Stimulated activated CD4-positive, alpha-beta T cell treated with anti-CD3 and anti-CD28 coated beads, TNF-alpha, amount 100 ng/mL, for 1 hour (primary cell): ENCODE measurements around the gene NOP16.
"Not testable (repeated sequence)": the region's sequence is repeated elsewhere in the genome, so short reads cannot be mapped to it uniquely, and the experiment has no call there.

ENCODE experiments used
- DNase-seq, 3 donors: peaks; one replicate each; pipeline ENCODE4 v3.0.0-alpha.2; 2020; ENCODE audit warnings: low read depth in 3 of 3, low spot score in 1 of 3

Gene NOP16

DNA sequence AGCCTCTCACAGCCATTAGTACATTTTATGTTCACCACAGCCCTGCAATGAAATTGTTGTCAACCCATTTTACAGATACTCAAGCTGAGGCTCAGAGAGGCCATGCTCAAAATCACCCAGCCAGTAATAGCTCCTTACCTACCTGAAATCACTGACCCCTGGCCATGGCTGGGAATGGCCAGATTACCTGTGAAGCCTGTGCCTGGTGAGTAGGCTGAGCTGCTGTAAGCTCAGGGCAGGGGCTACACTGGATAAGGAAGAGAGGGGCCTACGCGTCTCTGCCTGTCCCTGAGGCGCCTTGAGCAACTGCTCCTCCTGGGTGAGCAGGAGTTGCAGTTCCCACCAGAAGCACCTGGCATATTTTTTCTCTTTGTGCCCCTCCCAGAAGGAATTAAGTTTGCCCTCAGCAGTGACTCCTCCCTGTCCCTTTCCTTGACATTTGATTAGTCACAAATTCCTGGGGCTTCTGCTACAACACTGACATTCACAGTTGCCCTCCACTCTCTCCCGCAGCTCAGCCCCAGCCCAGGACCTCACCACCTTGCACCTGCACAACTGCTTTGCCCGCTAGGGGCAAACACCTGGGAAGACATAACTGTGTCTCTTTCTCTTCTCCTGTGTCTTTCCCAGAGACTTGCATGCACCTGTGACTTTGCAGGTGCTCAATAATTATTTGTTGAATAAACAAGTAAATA, 22.2 kb upstream of the NOP16 start:
- no peak for DNase-seq

- DNase-seq: no peak
Observed at GRCh38 chr5:176409765-176410164, 21.4 kb upstream of the NOP16 start.

- no peak for DNase-seq
Observed at GRCh38 chr5:176408590-176408989, 20.2 kb upstream of the NOP16 start.

DNA sequence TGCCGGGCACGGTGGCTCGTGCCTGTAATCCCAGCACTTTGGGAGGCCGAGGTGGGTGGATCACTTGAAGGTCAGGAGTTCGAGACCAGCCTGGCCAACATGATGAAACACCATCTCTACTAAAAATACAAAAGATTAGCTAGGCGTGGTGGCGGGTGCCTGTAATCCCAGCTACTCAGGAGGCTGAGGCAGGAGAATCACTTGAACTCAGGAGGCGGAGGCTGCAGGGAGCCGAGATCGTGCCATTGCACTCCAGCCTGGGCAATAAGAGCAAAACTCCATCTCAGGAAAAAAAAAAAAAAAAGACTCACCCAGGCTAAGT, 19.8 kb upstream of the NOP16 start:
- DNase-seq: not testable (repeated sequence)

DNA sequence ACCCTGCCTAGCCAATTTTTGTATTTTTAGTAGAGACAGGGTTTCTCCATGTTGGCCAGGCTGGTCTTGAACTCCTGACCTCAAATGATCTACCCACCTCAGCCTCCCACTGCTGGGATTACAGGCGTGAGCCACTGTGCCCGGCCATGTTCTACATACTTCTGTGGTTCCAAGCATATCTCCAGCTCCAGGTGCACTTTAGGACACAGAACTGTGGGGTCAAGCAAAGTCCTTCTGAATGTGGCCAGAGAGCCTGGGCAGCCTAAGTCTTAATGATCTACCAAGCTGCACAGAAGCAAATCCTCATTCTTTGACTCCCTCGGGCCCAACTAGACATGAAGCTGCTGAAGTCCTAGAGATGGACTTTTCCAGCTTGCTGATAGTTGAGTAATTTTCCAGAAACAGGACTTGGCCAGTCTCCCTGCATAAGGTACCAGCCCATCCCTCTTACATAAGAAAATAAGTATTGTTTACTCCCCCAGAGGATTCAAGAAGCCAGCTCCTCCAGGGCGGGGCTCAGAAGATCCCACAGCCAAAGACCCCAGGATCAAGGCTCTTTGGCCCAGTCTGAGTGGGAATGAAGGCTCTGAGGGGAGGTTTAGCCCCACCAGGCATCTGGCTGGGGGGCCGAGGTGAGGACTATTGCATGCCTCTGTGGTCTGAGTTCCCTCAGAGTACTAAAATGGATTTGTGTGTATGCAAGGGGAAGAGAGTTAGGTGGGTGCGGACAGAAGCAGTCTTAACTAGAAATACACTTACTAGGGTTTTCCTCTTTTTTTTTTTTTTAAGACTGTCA, 19.3 kb upstream of the NOP16 start:
- no peak for DNase-seq

DNA sequence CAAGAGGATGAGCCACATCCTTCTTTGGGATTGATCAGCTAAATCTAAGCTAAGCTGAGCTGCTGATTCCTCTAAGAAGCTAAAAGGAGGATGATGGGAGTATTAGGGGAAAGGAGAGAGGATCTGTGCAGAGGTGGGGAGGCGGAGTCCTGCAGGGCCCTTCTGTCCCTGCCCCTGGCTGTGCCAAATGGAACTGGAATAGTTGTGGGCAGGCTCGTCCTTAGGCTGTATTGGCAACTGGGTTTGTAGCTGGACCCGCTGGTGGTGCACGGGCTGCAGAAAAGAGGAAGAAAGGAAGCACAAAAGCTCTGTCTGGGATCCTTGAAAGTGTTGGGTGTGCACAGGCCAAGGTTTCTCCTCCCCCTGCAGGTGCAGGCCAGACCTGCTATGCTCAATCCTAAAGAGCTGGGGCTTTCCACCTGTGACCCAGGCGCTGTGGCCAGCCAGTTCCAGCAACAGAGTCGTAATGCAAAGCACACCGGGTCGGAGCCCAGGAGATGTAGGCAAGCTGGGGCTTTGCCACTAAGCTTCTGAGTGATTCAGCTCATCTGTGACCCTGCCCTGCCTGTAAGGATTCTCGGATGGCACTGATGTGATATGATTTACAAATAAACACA, 18.1 kb upstream of the NOP16 start:
- no peak for DNase-seq

GRCh38 chr5:176405656-176406435, 17.4 kb upstream of the NOP16 start:
- no peak for DNase-seq

- DNase-seq: no peak
Observed at GRCh38 chr5:176401281-176402205, 13.1 kb upstream of the NOP16 start.

DNA sequence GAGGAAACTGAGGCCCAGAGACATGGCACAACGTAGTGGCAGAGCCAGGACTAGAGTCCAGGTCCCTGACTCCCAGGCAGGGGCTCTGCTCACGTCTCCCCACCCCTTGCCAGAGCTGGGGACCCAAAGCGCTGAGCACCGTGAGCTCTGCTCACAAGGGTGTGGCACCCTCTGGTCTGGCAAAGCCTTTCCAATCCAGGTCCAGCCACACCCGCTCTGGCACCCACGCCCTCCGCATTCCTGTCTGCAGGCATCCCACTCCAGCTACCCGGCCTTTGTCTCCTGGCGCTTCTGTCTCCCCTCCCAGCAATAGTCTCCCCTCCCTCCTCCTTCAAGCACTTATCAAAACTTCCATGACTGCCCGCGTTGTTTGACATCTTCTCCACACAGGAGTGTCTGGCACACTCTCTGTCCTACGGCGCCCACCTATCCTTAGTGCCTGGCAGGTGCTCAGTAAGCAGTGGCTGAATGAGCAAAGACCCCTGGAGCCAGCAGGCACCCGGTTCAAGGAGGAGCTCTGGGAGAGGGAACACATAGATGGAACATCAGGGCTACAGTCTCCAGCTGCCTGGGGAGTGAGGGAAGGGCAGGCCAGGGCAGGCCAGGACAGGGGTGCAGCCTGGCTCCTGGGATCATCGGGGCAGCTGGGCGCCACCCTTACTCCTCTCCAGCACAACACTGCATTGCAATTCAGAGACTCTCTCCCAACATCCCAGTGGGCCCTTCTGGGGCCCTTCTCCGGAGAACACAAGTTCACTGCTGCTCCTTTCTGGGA, 12.2 kb upstream of the NOP16 start:
- DNase-seq: no peak

- no peak for DNase-seq
Observed at GRCh38 chr5:176397736-176398420, 9.5 kb upstream of the NOP16 start.

DNA sequence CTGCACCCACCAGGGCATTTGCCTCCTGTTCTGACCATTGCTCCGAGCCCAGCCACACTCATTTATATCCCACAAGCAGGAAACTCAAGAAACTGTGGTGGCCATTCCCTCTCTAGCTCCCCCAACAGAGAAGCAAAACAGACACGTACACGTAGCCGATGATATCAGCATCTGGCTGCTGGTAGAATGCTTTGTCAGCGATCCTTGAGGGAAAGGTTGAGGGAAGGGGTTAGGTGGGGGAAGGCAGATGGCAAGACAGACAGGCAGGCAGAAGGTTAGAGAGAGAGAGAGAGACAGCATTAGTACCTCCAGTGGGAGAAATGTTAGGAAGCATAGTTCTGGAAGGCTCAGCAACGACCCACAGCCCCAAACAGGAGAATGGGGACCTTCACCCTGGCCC, 7.9 kb upstream of the NOP16 start:
- no peak for DNase-seq

- DNase-seq: no peak
Observed at GRCh38 chr5:176394881-176395675, 6.7 kb upstream of the NOP16 start.

DNA sequence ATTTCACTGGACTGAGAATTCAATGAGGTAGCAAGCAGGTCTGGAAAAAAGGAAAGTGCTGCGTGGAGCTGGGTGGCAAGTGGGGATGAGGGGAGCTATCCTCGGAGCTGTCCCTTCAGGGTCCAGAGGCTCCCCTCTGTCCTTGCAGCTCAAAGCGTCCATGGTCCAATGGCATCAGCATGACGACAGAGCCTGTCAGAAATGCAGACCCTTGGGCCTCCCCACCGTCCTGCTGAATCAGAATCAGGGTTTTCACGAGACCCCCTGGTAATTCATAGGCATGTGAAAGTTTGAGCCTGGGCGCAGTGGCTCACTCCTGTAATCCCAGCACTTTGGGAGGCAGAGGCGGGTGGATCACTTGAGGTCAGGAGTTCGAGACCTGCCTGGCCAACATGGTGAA, 5.7 kb upstream of the NOP16 start:
- DNase-seq: no peak

GRCh38 chr5:176392526-176392925, 4.1 kb upstream of the NOP16 start:
- no peak for DNase-seq

DNA sequence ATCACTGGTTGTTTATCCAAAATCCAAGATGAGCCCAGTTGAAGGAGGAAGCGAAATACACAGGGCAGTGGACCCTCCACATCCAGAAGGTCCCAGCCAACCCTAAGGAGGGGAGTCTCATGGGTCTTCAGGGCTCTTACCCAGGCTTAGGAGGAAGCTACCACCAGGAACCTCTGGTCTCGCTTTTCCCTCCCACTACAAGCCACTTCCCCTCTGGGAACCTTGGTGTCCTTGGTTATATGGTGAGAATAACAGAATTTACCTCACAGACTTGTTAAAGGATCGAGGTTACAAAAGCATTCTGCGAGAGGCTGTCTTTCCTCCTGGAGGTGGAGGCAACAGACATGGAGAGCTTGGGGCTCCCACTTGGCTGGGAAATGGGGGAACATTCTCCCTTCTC, 3.6 kb upstream of the NOP16 start:
- DNase-seq: no peak

DNA sequence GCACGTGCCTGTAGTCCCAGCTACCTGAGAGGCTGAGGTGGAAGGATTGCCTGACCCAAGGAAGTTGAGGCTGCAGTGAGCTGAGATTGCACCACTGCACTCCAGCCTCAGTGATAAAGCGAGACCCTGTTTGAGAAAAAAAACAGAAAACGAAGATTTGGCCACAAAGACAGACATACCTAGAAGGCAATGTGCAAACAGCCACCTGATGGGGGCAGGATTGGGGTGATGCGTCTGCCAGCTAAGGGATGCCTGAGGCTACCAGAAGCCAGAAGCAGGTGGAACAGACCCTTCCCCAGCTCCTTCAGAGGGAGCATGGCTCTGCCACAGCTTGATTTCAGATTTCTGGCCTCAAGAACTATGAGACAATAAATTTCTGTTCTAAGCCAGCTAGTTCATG, 3.1 kb upstream of the NOP16 start:
- no peak for DNase-seq

DNA sequence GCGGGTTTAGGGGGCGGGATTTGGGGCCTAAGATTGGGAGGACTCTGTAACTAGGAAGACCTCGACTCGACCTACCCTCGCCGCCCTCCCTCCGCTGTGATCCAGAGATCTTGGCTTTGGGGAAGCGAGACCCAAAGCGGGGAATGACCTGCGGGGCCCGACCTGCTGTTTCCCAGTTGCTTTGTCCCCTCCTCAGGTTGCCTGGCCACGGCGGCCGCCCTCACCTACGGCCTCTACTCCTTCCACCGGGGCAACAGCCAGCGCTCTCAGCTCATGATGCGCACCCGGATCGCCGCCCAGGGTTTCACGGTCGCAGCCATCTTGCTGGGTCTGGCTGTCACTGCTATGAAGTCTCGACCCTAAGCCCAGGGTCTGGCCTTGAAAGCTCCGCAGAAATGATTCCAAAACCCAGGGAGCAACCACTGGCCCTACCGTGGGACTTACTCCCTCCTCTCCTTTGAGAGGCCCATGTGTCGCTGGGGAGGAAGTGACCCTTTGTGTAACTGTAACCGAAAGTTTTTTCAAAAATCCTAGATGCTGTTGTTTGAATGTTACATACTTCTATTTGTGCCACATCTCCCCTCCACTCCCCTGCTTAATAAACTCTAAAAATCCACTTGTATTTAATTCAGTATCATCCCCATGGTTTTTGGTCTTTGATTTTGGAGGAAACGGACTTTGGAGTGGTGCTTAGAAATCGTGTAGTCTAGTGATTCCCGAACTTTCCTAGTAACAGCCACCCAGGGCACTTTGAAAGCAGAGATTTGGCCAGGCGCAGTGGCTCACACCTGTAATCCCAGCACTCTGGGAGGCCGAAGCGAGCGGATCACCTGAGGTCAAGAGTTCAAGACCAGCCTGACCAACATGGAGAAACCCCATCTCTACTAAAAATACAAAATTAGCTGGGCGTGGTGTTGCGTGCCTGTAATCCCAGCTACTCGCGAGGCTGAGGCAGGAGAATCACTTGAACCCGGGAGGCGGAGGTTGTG, 1.0 kb upstream of the NOP16 start:
- no peak for DNase-seq
